Naive B cell (primary cell): Measurements from ENCODE around the gene RBM22. TPM values are rescaled to one million over a fixed set of nuclear protein-coding genes. Genes with fewer than 3 reads are reported as not detected.
A peak's percentile ranks its signal among the peaks of the same experiment; 100 is the strongest.
"Not testable (repeated sequence)": the region's sequence is repeated elsewhere in the genome, so short reads cannot be mapped to it uniquely, and the experiment has no call there.

ENCODE experiments used
- ATAC-seq, 2 donors: fragments of 150-1000 bp; cut with Tn5 transposase; 2 replicates each; pipeline ENCODE4 v1.10.0; 2021; ENCODE audit warnings: low read depth in 2 of 2, mild to moderate bottlenecking in 2 of 2, moderate library complexity in 2 of 2
- DNase-seq: peaks from one replicate; pipeline ENCODE4 v3.0.0; 2022
- H3K27ac Mint-ChIP-seq, 6 donors: one replicate each; pipeline ENCODE4 v1.8.0; 2020 to 2022; ENCODE audit warnings: mild to moderate bottlenecking in 6 of 6, mixed read lengths in 6 of 6, moderate library complexity in 5 of 6, inconsistent platforms in 2 of 6
- H3K27me3 Mint-ChIP-seq, 3 donors: one replicate each; pipeline ENCODE4 v1.8.0; 2021 to 2022; ENCODE audit warnings: mixed read lengths in 3 of 3, mild to moderate bottlenecking in 1 of 3
- H3K36me3 Mint-ChIP-seq, 2 donors: one replicate each; pipeline ENCODE4 v1.8.0; 2020 to 2022; ENCODE audit warnings: mixed read lengths in 2 of 2, inconsistent platforms in 1 of 2, mild to moderate bottlenecking in 1 of 2
- H3K4me1 Mint-ChIP-seq, 3 donors: one replicate each; pipeline ENCODE4 v1.8.0; 2020 to 2022; ENCODE audit warnings: mixed read lengths in 3 of 3, inconsistent platforms in 1 of 3, mild to moderate bottlenecking in 1 of 3, moderate library complexity in 1 of 3
- H3K4me3 Mint-ChIP-seq, 8 donors: one replicate each; pipeline ENCODE4 v1.8.0; 2020 to 2022; ENCODE audit warnings: mild to moderate bottlenecking in 8 of 8, mixed read lengths in 8 of 8, moderate library complexity in 8 of 8, inconsistent platforms in 2 of 8
- H3K9me3 Mint-ChIP-seq, 7 donors: one replicate each; pipeline ENCODE4 v1.8.0; 2020 to 2022; ENCODE audit warnings: mixed read lengths in 7 of 7, mild to moderate bottlenecking in 5 of 7, inconsistent platforms in 2 of 7, moderate library complexity in 1 of 7
- polyA plus RNA-seq, 6 donors: library from polyadenylated mRNA; unstranded; fragments of 300-500 nt; fragmentation: Illumina TruSeq; gene quantifications; one replicate each; pipeline ENCODE4 v1.2.3, GENCODE V29; 2021; ENCODE audit warnings: low read depth in 6 of 6

The RBM22 gene
- polyA plus RNA-seq, result 10 to 100 TPM; 72.8 to 94.3 (median 80.6) TPM

- H3K9me3 Mint-ChIP-seq, result no peaks in the 10 kb centered on the region
- peak within 1 kb of the TSS in 1 of 6 donors; percentile 83 for H3K27ac Mint-ChIP-seq
- H3K27me3 Mint-ChIP-seq, result no peaks in the 10 kb centered on the region
- no peak within 1 kb of the TSS for H3K4me3 Mint-ChIP-seq
- peak; percentile 96 for ATAC-seq
- peaks cover 0 to 6% of the 10 kb centered on the region in 2 donors for H3K36me3 Mint-ChIP-seq
- no peaks in the 10 kb centered on the region for H3K4me1 Mint-ChIP-seq
- DNase-seq, result peak; percentile 88
These were observed at the start of gene RBM22 for GRCh38 chr5:150700594-150701377. Gene RBM22 (minus strand): TSS chr5:150701062. CDS start chr5:150700985, 77 bp downstream.

- Mint-ChIP-seq H3K27me3 (no peaks in the 10 kb centered on the region), H3K36me3 (peaks cover 7 to 20% of the 10 kb centered on the region in 2 donors)
These were observed 49.6 kb upstream of the RBM22 start for GRCh38 chr5:150750469-150750868.

GRCh38 chr5:150743142-150743488, 42.3 kb upstream of the RBM22 start:
- Mint-ChIP-seq H3K4me3 (peak overlapping the region in 1 of 8 donors; percentile 25), H3K4me1 (peaks cover 12 to 46% (median 25%) of the 10 kb centered on the region in 3 donors), H3K36me3 (peaks cover 6 to 19% of the 10 kb centered on the region in 2 donors)
- not testable (repeated sequence) for DNase-seq, H3K27me3 Mint-ChIP-seq, H3K9me3 Mint-ChIP-seq, H3K27ac Mint-ChIP-seq, ATAC-seq

More at GRCh38 chr5:150750469-150750868, 49.6 kb upstream of the RBM22 start:
- Mint-ChIP-seq H3K4me3 (no peak overlapping the region), H3K27ac (no peak overlapping the region), H3K9me3 (no peaks in the 10 kb centered on the region), H3K4me1 (peaks cover 22 to 33% (median 29%) of the 10 kb centered on the region in 3 donors)
- ATAC-seq (no peak), DNase-seq (no peak)

- not testable (repeated sequence) for ATAC-seq, H3K4me3 Mint-ChIP-seq, H3K27me3 Mint-ChIP-seq, H3K9me3 Mint-ChIP-seq, DNase-seq
- peak overlapping the region in 3 of 6 donors; percentile 5 to 80 (median 64) for H3K27ac Mint-ChIP-seq
- peaks cover 11 to 22% of the 10 kb centered on the region in 2 donors for H3K36me3 Mint-ChIP-seq
- H3K4me1 Mint-ChIP-seq, result peaks cover 15 to 52% (median 27%) of the 10 kb centered on the region in 3 donors
These were observed 41.7 kb upstream of the RBM22 start for GRCh38 chr5:150742455-150743141.

- no peak for DNase-seq
- Mint-ChIP-seq H3K36me3 (peaks cover 27 to 36% of the 10 kb centered on the region in 2 donors), H3K9me3 (peaks cover 2 to 16% (median 10%) of the 10 kb centered on the region in 7 donors), H3K4me1 (peaks cover 23 to 56% (median 38%) of the 10 kb centered on the region in 3 donors), H3K4me3 (no peak overlapping the region), H3K27ac (no peak overlapping the region), H3K27me3 (no peaks in the 10 kb centered on the region)
- no peak for ATAC-seq
These were observed 40.1 kb upstream of the RBM22 start for GRCh38 chr5:150740992-150741391.

GRCh38 chr5:150738862-150739261, 38.0 kb upstream of the RBM22 start:
- Mint-ChIP-seq H3K4me1 (peaks cover 30 to 52% (median 45%) of the 10 kb centered on the region in 3 donors), H3K27me3 (no peaks in the 10 kb centered on the region), H3K9me3 (peaks cover 2 to 23% (median 12%) of the 10 kb centered on the region in 7 donors), H3K27ac (peak overlapping the region in 1 of 6 donors; percentile 42), H3K4me3 (no peak overlapping the region), H3K36me3 (peaks cover 48 to 49% of the 10 kb centered on the region in 2 donors)
- ATAC-seq (no peak), DNase-seq (no peak)

- H3K4me1 Mint-ChIP-seq, result peaks cover 26 to 43% (median 34%) of the 10 kb centered on the region in 3 donors
- H3K4me3 Mint-ChIP-seq, result peak overlapping the region in 1 of 8 donors; percentile 71
- peaks cover 61 to 68% of the 10 kb centered on the region in 2 donors for H3K36me3 Mint-ChIP-seq
- H3K9me3 Mint-ChIP-seq, result peaks cover 2 to 23% (median 12%) of the 10 kb centered on the region in 7 donors
- H3K27me3 Mint-ChIP-seq, result no peaks in the 10 kb centered on the region
- no peak for ATAC-seq
- no peak overlapping the region for H3K27ac Mint-ChIP-seq
- DNase-seq, result no peak
These were observed 33.9 kb upstream of the RBM22 start for GRCh38 chr5:150734579-150735384.

- no peak overlapping the region for H3K4me3 Mint-ChIP-seq
- DNase-seq, result no peak
- no peak for ATAC-seq
- peaks cover 61 to 64% of the 10 kb centered on the region in 2 donors for H3K36me3 Mint-ChIP-seq
- peak overlapping the region in 1 of 6 donors; percentile 7 for H3K27ac Mint-ChIP-seq
- no peaks in the 10 kb centered on the region for H3K27me3 Mint-ChIP-seq
- H3K4me1 Mint-ChIP-seq, result peaks cover 14 to 18% (median 16%) of the 10 kb centered on the region in 3 donors
- peaks cover 0 to 15% (median 9%) of the 10 kb centered on the region in 7 donors for H3K9me3 Mint-ChIP-seq
These were observed 30.9 kb upstream of the RBM22 start for GRCh38 chr5:150731669-150732242.

GRCh38 chr5:150729859-150730258, 29.0 kb upstream of the RBM22 start:
- H3K4me3 Mint-ChIP-seq, result no peak overlapping the region
- no peaks in the 10 kb centered on the region for H3K27me3 Mint-ChIP-seq
- ATAC-seq, result no peak
- H3K4me1 Mint-ChIP-seq, result peaks cover 6 to 8% (median 7%) of the 10 kb centered on the region in 3 donors
- H3K36me3 Mint-ChIP-seq, result peaks cover 46 to 47% of the 10 kb centered on the region in 2 donors
- no peak for DNase-seq
- H3K27ac Mint-ChIP-seq, result peak overlapping the region in 1 of 6 donors; percentile 12
- H3K9me3 Mint-ChIP-seq, result peaks cover 0 to 5% (median 0%) of the 10 kb centered on the region in 7 donors

- no peak for ATAC-seq
- Mint-ChIP-seq H3K27me3 (no peaks in the 10 kb centered on the region), H3K4me3 (no peak overlapping the region), H3K27ac (no peak overlapping the region), H3K4me1 (no peaks in the 10 kb centered on the region), H3K9me3 (no peaks in the 10 kb centered on the region), H3K36me3 (peaks cover 20 to 36% of the 10 kb centered on the region in 2 donors)
- DNase-seq, result no peak
These were observed 23.0 kb upstream of the RBM22 start for GRCh38 chr5:150723845-150724244.

- no peak for ATAC-seq
- Mint-ChIP-seq H3K9me3 (no peaks in the 10 kb centered on the region), H3K4me3 (no peak overlapping the region), H3K4me1 (no peaks in the 10 kb centered on the region), H3K27ac (no peak overlapping the region), H3K36me3 (peaks cover 8 to 21% of the 10 kb centered on the region in 2 donors), H3K27me3 (no peaks in the 10 kb centered on the region)
- DNase-seq, result no peak
These were observed 9.3 kb upstream of the RBM22 start for GRCh38 chr5:150710165-150710564.

- DNase-seq (no peak), ATAC-seq (no peak)
- Mint-ChIP-seq H3K4me3 (no peak overlapping the region), H3K27me3 (no peaks in the 10 kb centered on the region), H3K4me1 (no peaks in the 10 kb centered on the region), H3K36me3 (peaks cover 8 to 21% of the 10 kb centered on the region in 2 donors), H3K27ac (no peak overlapping the region), H3K9me3 (no peaks in the 10 kb centered on the region)
These were observed 6.0 kb upstream of the RBM22 start for GRCh38 chr5:150706776-150707390.
